PC-3 (cell line): Measurements from ENCODE around the gene UTF1. TPM values are rescaled to one million over a fixed set of nuclear protein-coding genes. Genes with fewer than 3 reads are reported as not detected.

Experiments
- ATAC-seq: fragments of 200-7000 bp; cut with Tn5 transposase; 2 replicates; pipeline ENCODE4 v1.9.1; 2020; ENCODE audit warnings: mild to moderate bottlenecking, moderate library complexity
- BruUV-seq: library from RNA; stranded (reverse); fragments of 400-500 nt; replicated peaks from 2 replicates; lab custom pipeline; 2021; lab: Mats Ljungman, UMichigan
- CTCF ChIA-PET: fragments of 300-600 bp; sonication (Branson Sonifier 250); formaldehyde crosslinking; loops from one replicate; lab custom pipeline; 2022; ENCODE audit warnings: antibody characterized with exemption; lab: Charles Lee
- POLR2A ChIA-PET: fragments of 300-600 bp; sonication (Branson Sonifier 250); formaldehyde crosslinking; loops from one replicate; lab custom pipeline; 2022; ENCODE audit warnings: antibody characterized with exemption; ENCODE audit not compliant: unreplicated experiment; lab: Charles Lee
- DNase-seq: peaks from one replicate; pipeline ENCODE4 v3.0.0-alpha.2; 2015
- H2AFZ ChIP-seq: fragments of 300-600 bp; sonication (generic); 2 replicates; pipeline ENCODE4 v1.6.0; 2016; ENCODE audit warnings: antibody characterized with exemption, low read length
- H3F3A ChIP-seq: fragments of 300-600 bp; sonication (generic); one replicate; pipeline ENCODE4 v1.6.0; 2017; ENCODE audit warnings: antibody characterized with exemption, low read length, control low read depth, mild to moderate bottlenecking; ENCODE audit not compliant: unreplicated experiment
- H3K27ac ChIP-seq: fragments of 300-600 bp; sonication (generic); 2 replicates; pipeline ENCODE4 v1.5.1; 2016; ENCODE audit warnings: mild to moderate bottlenecking, low read length
- H3K27me3 ChIP-seq: fragments of 300-600 bp; sonication (generic); 2 replicates; pipeline ENCODE4 v1.6.1; 2016; ENCODE audit warnings: low read length, mixed read lengths
- H3K36me3 ChIP-seq: fragments of 300-600 bp; sonication (generic); 2 replicates; pipeline ENCODE4 v1.6.1; 2016; ENCODE audit warnings: low read depth, mixed run types, low read length, mixed read lengths
- H3K4me1 ChIP-seq: fragments of 300-600 bp; sonication (generic); 2 replicates; pipeline ENCODE4 v1.5.1; 2016; ENCODE audit warnings: low read length; ENCODE audit not compliant: insufficient read depth
- H3K4me2 ChIP-seq: fragments of 300-600 bp; sonication (generic); 2 replicates; pipeline ENCODE4 v1.6.0; 2016; ENCODE audit warnings: low read length
- H3K4me3 ChIP-seq: fragments of 300-600 bp; sonication (generic); 2 replicates; pipeline ENCODE4 v1.5.1; 2016; ENCODE audit warnings: mild to moderate bottlenecking, low read length, mixed read lengths
- H3K79me2 ChIP-seq: fragments of 300-600 bp; sonication (generic); 2 replicates; pipeline ENCODE4 v1.6.1; 2017; ENCODE audit warnings: low read length, mixed read lengths
- H3K9ac ChIP-seq: fragments of 300-600 bp; sonication (generic); 2 replicates; pipeline ENCODE4 v1.6.0; 2016; ENCODE audit warnings: mild to moderate bottlenecking, low read length
- H3K9me2 ChIP-seq: fragments of 300-600 bp; sonication (generic); replicated peaks from 2 replicates; pipeline ENCODE4 v1.6.1; 2016; ENCODE audit warnings: mixed run types, low read length, mixed read lengths
- H3K9me3 ChIP-seq: fragments of 300-600 bp; sonication (generic); 2 replicates; pipeline ENCODE4 v1.6.1; 2016; ENCODE audit warnings: low read length, mixed read lengths
- H4K20me1 ChIP-seq: fragments of 300-600 bp; sonication (generic); 2 replicates; pipeline ENCODE4 v1.6.1; 2016; ENCODE audit warnings: low read length, mixed read lengths
- EZH2 ChIP-seq: fragments of 300-600 bp; sonication (generic); IDR thresholded peaks from one replicate; pipeline ENCODE4 v1.6.1; 2017; ENCODE audit warnings: antibody characterized with exemption, mild to moderate bottlenecking, low read length; ENCODE audit not compliant: unreplicated experiment
- EZH2phosphoT487 ChIP-seq: fragments of 300-600 bp; sonication (generic); IDR thresholded peaks from 2 replicates; pipeline ENCODE4 v1.6.1; 2018; ENCODE audit warnings: mild to moderate bottlenecking, antibody characterized with exemption, low read length, borderline replicate concordance
- intact Hi-C: fragments of 100-400 bp; cut with micrococcal nuclease; formaldehyde crosslinking; loops from 2 replicates; pipeline ENCODE4 v1.9.0; 2023
- microRNA-seq: library from miRNA; unstranded; fragments of <30 nt; microRNA quantifications from one replicate; pipeline ENCODE4 v1.1.0, GENCODE V29; 2020; ENCODE audit not compliant: unreplicated experiment
- total RNA-seq: library from RNA; depleted of rRNA; stranded (reverse); fragments of >200 nt; gene quantifications from 2 replicates; pipeline ENCODE4 v1.2.3, GENCODE V29; 2014; rRNA removed
- TF ChIP-seq, protein P1 (sequence below): fragments of 300-600 bp; sonication (generic); conservative IDR thresholded peaks from 2 replicates; pipeline ENCODE4 v1.5.1; 2017; ENCODE audit warnings: antibody characterized with exemption, low read depth, mild to moderate bottlenecking, low read length

UTF1 gene
- total RNA-seq, 1 experiment from 2014 or later, result not detected

DNA sequence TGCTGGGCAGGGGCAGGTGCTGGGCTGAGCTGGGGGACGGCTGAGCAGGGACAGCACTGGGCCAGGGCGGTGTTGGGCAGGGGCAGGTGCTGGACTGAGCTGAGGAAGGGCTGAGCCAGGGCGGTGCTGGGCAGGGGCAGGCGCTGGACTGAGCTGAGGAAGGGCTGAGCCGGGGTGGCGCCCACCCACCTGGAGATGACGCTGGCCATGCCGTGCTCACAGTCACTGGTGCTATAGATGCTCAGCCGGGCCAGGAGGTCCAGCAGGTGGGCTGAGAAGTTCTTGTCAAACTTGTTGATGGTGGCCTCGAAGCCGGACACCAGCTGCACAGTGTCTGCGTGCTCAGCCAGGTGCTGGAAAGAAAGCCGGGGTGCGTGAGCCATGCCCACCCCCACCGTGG, 51.1 kb downstream of the UTF1 start:
- H3K4me3 ChIP-seq, result no peak overlapping the region
- H3K36me3 ChIP-seq, result peaks cover 15% of the 10 kb centered on the region; the same call in 1 of the 2 replicates
- POLR2A ChIA-PET, result no interaction called here
- no peaks in the 10 kb centered on the region for H3K27me3 ChIP-seq
- H3K27ac ChIP-seq, result no peak overlapping the region
- H3K79me2 ChIP-seq, result peaks cover 5% of the 10 kb centered on the region
- H2AFZ ChIP-seq, result no peak overlapping the region
- CTCF ChIA-PET, result no interaction called here
- H3K9me3 ChIP-seq, result no peaks in the 10 kb centered on the region
- ATAC-seq (no peak), DNase-seq (no peak)
- H4K20me1 ChIP-seq, result no peaks in the 10 kb centered on the region
- H3K4me1 ChIP-seq, result peaks cover 37% of the 10 kb centered on the region
- no peaks in the 10 kb centered on the region for H3K9me2 ChIP-seq
- no peak for TF ChIP-seq EZH2phosphoT487
- TF ChIP-seq EZH2, result no peak
- TF ChIP-seq, protein P1, sequence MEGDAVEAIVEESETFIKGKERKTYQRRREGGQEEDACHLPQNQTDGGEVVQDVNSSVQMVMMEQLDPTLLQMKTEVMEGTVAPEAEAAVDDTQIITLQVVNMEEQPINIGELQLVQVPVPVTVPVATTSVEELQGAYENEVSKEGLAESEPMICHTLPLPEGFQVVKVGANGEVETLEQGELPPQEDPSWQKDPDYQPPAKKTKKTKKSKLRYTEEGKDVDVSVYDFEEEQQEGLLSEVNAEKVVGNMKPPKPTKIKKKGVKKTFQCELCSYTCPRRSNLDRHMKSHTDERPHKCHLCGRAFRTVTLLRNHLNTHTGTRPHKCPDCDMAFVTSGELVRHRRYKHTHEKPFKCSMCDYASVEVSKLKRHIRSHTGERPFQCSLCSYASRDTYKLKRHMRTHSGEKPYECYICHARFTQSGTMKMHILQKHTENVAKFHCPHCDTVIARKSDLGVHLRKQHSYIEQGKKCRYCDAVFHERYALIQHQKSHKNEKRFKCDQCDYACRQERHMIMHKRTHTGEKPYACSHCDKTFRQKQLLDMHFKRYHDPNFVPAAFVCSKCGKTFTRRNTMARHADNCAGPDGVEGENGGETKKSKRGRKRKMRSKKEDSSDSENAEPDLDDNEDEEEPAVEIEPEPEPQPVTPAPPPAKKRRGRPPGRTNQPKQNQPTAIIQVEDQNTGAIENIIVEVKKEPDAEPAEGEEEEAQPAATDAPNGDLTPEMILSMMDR, result no peak
- intact Hi-C loops, result no loop called here
- H3F3A ChIP-seq, result peaks cover 4% of the 10 kb centered on the region
- H3K4me2 ChIP-seq, result no peak overlapping the region
- no TSS peak for BruUV-seq
- no peak overlapping the region for H3K9ac ChIP-seq

Small RNAs within 50 kb of the gene (microRNA-seq; reads per million reads assigned to microRNA genes)
- not detected for gene MIR202

Other genes starting within 250 kb of the UTF1 start
- gene ADGRA1, start 142.3 kb upstream of the UTF1 start, total RNA-seq, result not detected in 2 replicates
- gene KNDC1, start 70.0 kb upstream of the UTF1 start, total RNA-seq, result not detected in 2 replicates
- not detected in 2 replicates for gene VENTX, start 7.6 kb downstream of the UTF1 start, total RNA-seq
- 113 and 147 TPM in 2 replicates for gene ADAM8, start 46.7 kb downstream of the UTF1 start, total RNA-seq
- gene TUBGCP2, start 78.7 kb downstream of the UTF1 start, total RNA-seq, result 72.9 and 84.4 TPM in 2 replicates
- 78.4 and 84.3 TPM in 2 replicates for gene ZNF511, start 78.7 kb downstream of the UTF1 start, total RNA-seq
- gene CALY, start 106.7 kb downstream of the UTF1 start, total RNA-seq, result not detected in 2 replicates
- not detected in 2 replicates for gene PRAP1, start 117.2 kb downstream of the UTF1 start, total RNA-seq
- gene FUOM, start 127.8 kb downstream of the UTF1 start, total RNA-seq, result 33.3 and 40.0 TPM in 2 replicates
- gene ECHS1, start 143.1 kb downstream of the UTF1 start, total RNA-seq, result 114 and 120 TPM in 2 replicates
- 3.7 and 4.1 TPM in 2 replicates for gene PAOX, start 149.0 kb downstream of the UTF1 start, total RNA-seq
- 38.8 and 39.4 TPM in 2 replicates for gene MTG1, start 163.9 kb downstream of the UTF1 start, total RNA-seq
- not detected in 2 replicates for gene SPRN, start 194.4 kb downstream of the UTF1 start, total RNA-seq
- 2.4 and 5.1 TPM in 2 replicates for gene SCART1, start 223.7 kb downstream of the UTF1 start, total RNA-seq